Spleen (tissue), 11 donors: Measurements from ENCODE around the gene PPP1R1B. TPM values are rescaled to one million over a fixed set of nuclear protein-coding genes. Genes with fewer than 3 reads are reported as not detected.
A peak's percentile ranks its signal among the peaks of the same experiment; 100 is the strongest.

Experiments
- DNase-seq: peaks from one replicate; pipeline ENCODE4 v3.0.0-alpha.2; 2020
- H3K27ac ChIP-seq, 8 donors: fragments of 200-600 bp; sonication (generic) in 7 of 8; 1 replicate in 4 of 8; 2 replicates in 4 of 8; pipeline versions ENCODE4 v1.5.0 to v1.8.0; 2016 to 2021; ENCODE audit warnings: inconsistent platforms in 4 of 8, mild to moderate bottlenecking in 4 of 8, moderate library complexity in 1 of 8
- H3K27me3 ChIP-seq, 7 donors: fragments of 200-600 bp; sonication (generic) in 6 of 7; replicated peaks in 1 of 7; 1 replicate in 4 of 7; 2 replicates in 3 of 7; pipeline versions ENCODE4 v1.5.0 to v1.8.0; 2016 to 2021; ENCODE audit warnings: inconsistent platforms in 3 of 7, mild to moderate bottlenecking in 1 of 7
- H3K36me3 ChIP-seq, 6 donors: fragments of 200-600 bp; sonication (generic) in 5 of 6; 1 replicate in 4 of 6; 2 replicates in 2 of 6; pipeline versions ENCODE4 v1.5.0 to v1.8.0; 2016 to 2021; ENCODE audit warnings: inconsistent platforms in 2 of 6
- H3K4me1 ChIP-seq, 6 donors: fragments of 200-600 bp; sonication (generic) in 5 of 6; 1 replicate in 3 of 6; 2 replicates in 3 of 6; pipeline versions ENCODE4 v1.5.0 to v1.8.0; 2016 to 2021; ENCODE audit warnings: inconsistent platforms in 3 of 6
- H3K4me3 ChIP-seq, 8 donors: fragments of 200-600 bp; sonication (generic) in 7 of 8; 1 replicate in 4 of 8; 2 replicates in 4 of 8; pipeline versions ENCODE4 v1.5.0 to v1.8.0; 2016 to 2021; ENCODE audit warnings: inconsistent platforms in 4 of 8, mild to moderate bottlenecking in 4 of 8, moderate library complexity in 2 of 8
- H3K9me3 ChIP-seq, 8 donors: fragments of 200-600 bp; sonication (generic) in 7 of 8; 1 replicate in 4 of 8; 2 replicates in 4 of 8; pipeline versions ENCODE4 v1.5.0 to v1.8.0; 2016 to 2021; ENCODE audit warnings: inconsistent platforms in 4 of 8
- POLR2A ChIP-seq, 3 donors: fragments of 450-650 bp; IDR thresholded peaks; one replicate each; pipeline ENCODE4 v1.5.1; 2017; ENCODE audit warnings: antibody characterized with exemption in 3 of 3, mild to moderate bottlenecking in 1 of 3
- POLR2AphosphoS5 ChIP-seq, 3 donors: sonication (generic); formaldehyde crosslinking; IDR thresholded peaks; one replicate each; pipeline ENCODE4 v1.5.1; 2017; ENCODE audit warnings: antibody characterized with exemption in 3 of 3
- WGBS, 5 donors: extraction: QIAGEN DNeasy Blood & Tissue Kit in 3 of 5; methylation state at CpG; one replicate each; pipeline versions ENCODE4 v1.1.5 to v1.1.7; 2013 to 2018; 5-methylcytosine and 5-hydroxymethylcytosine counted together
- intact Hi-C: fragments of 100-400 bp; cut with DNase I; formaldehyde crosslinking; loops from one replicate; pipeline ENCODE4 v1.15.0; 2023; ENCODE audit warnings: low total_unique reads
- polyA plus RNA-seq, 3 donors: library from polyadenylated mRNA; stranded (reverse); fragments of 200-250 nt; gene quantifications; one replicate each; pipeline ENCODE4 v1.2.1, GENCODE V29; 2013
- total RNA-seq, 7 donors: library from RNA; depleted of rRNA in 3 of 7; stranded (reverse); fragments of >200 nt in 3 of 7; fragmentation: NEBNext Ultra II Directional in 4 of 7; extraction: Animal tissue kit (Norgen Biotek cat#: 25700) in 4 of 7; gene quantifications; one replicate each; pipeline versions ENCODE4 v1.1.0 to v1.2.1, GENCODE V29; 2016 to 2021
- TF ChIP-seq, protein P1 (sequence below), 11 experiments: fragments of 200-600 bp in 7 of 11; fragments of 450-650 bp in 4 of 11; sonication (generic) in 4 of 11; IDR thresholded peaks in 8 of 11; conservative IDR thresholded peaks in 3 of 11; 1 replicate in 7 of 11; 2 replicates in 4 of 11; pipeline versions ENCODE4 v1.4.0 to v1.8.0; 2016 to 2021; ENCODE audit warnings: antibody characterized with exemption in 11 of 11, inconsistent platforms in 4 of 11, mild to moderate bottlenecking in 1 of 11
- donor health status: healthy with polysubstance abuse.
- donor health status: DM: no; HTN: no; CAD: no; lungs with moderate emphysema.
- donor health status: DM: no; HTN: no; CAD: no.
- donor health status: Bipolar disorder and iron deficiency.
- donor health status: healthy.
- donor health status: DM: no; HTN: no; CAD: no.
- donor health status: DM: yes; HTN: yes; CAD: no.

The PPP1R1B gene
- total and polyA plus RNA-seq, 10 donors: 0.06 to 0.26 TPM; not detected in 8

DNA sequence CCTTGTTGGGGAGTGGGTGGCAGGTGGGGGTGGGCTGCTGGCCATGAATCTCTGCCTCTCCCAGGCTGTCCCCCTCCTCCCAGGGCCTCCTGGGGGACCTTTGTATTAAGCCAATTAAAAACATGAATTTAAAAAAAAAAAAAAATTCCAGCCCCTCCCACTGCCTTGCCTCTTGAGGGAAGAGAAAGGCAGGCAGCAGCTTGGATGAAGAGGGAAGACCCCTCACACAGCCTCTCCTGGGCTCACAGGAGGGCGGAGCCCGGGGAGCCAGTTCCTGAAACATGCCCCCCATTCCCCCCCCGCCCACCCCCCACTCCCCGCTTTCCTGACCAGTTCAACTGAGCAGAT lies 36.6 kb downstream of the PPP1R1B start:
- Histone ChIP-seq H3K4me3 (no peak overlapping the region), H3K27me3 (peaks cover 0 to 37% (median 21%) of the 10 kb centered on the region in 7 donors), H3K36me3 (peaks cover 0 to 60% (median 44%) of the 10 kb centered on the region in 6 donors), H3K9me3 (no peaks in the 10 kb centered on the region), H3K4me1 (peaks cover 0 to 84% (median 41%) of the 10 kb centered on the region in 6 donors), H3K27ac (no peak overlapping the region)
- intact Hi-C loops: no loop called here
- TF ChIP-seq POLR2A (IDR thresholded peaks at IDR 0.05) (no peak), POLR2AphosphoS5 (IDR thresholded peaks at IDR 0.05) (no peak)
- TF ChIP-seq, protein P1, sequence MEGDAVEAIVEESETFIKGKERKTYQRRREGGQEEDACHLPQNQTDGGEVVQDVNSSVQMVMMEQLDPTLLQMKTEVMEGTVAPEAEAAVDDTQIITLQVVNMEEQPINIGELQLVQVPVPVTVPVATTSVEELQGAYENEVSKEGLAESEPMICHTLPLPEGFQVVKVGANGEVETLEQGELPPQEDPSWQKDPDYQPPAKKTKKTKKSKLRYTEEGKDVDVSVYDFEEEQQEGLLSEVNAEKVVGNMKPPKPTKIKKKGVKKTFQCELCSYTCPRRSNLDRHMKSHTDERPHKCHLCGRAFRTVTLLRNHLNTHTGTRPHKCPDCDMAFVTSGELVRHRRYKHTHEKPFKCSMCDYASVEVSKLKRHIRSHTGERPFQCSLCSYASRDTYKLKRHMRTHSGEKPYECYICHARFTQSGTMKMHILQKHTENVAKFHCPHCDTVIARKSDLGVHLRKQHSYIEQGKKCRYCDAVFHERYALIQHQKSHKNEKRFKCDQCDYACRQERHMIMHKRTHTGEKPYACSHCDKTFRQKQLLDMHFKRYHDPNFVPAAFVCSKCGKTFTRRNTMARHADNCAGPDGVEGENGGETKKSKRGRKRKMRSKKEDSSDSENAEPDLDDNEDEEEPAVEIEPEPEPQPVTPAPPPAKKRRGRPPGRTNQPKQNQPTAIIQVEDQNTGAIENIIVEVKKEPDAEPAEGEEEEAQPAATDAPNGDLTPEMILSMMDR (IDR thresholded peaks at IDR 0.05 in 8 of 11, conservative IDR thresholded peaks at IDR 0.05 in 3 of 11): no peak
- no peak for DNase-seq
- WGBS, 5 donors: 64 to 82% (median 74%) methylated on average over 4 of the region's 4 CpGs

DNA sequence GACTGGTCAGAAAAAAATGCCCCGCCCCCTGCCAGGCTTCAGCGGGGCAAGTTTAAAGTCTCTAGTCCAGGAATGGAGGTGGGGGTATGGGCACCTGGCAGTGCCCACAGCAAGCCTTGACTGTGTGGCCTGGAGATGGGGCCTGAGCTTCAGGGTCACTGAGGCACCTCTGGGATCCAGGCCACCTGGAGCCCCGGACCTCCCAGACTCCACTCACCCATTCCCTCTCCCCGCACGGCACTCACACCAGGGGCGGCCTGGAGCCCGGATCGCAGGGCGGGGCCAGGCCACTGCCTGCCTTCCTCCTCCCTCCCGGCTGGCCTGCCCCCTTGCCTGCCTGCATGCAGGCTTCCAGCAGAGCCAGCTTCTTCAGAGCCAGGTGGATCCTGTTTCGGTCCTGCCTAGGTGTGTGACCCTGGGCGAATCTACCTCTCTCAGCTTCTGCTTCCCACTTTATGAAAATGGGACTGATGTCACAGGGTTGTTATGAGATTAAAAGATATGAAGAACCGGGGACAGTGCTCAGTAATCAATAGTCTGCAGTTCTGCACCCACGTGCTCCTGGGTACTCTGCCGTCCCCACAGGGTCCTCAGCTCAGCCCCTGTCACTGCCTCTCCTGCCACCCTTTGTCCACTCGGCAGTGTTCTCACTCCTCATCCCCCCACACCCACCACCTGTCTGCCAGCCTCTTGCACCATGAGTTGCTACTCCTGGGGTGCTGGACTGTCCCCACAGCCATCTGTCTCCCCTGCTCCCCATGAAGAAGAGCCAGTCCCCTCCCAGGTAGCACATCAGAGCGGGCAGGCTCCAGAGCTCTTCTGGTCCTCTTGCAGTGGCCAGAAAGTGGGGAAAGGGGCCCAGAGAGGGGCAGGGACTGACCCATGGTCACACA lies 37.2 kb downstream of the PPP1R1B start:
- intact Hi-C loops: no loop called here
- Histone ChIP-seq H3K4me1 (peaks cover 0 to 84% (median 41%) of the 10 kb centered on the region in 6 donors), H3K36me3 (peaks cover 0 to 54% (median 39%) of the 10 kb centered on the region in 6 donors), H3K27ac (no peak overlapping the region), H3K27me3 (peaks cover 3 to 43% (median 27%) of the 10 kb centered on the region in 7 donors), H3K4me3 (no peak overlapping the region), H3K9me3 (no peaks in the 10 kb centered on the region)
- 57 to 82% (median 70%) methylated on average over 15 to 17 of the region's 17 CpGs for WGBS, 5 donors
- peak; percentile 71 for DNase-seq
- peak in 2 of 3 donors; percentile 24 to 34 for TF ChIP-seq POLR2AphosphoS5 (IDR thresholded peaks at IDR 0.05)
- TF ChIP-seq, protein P1 (IDR thresholded peaks at IDR 0.05 in 8 of 11, conservative IDR thresholded peaks at IDR 0.05 in 3 of 11): no peak

DNA sequence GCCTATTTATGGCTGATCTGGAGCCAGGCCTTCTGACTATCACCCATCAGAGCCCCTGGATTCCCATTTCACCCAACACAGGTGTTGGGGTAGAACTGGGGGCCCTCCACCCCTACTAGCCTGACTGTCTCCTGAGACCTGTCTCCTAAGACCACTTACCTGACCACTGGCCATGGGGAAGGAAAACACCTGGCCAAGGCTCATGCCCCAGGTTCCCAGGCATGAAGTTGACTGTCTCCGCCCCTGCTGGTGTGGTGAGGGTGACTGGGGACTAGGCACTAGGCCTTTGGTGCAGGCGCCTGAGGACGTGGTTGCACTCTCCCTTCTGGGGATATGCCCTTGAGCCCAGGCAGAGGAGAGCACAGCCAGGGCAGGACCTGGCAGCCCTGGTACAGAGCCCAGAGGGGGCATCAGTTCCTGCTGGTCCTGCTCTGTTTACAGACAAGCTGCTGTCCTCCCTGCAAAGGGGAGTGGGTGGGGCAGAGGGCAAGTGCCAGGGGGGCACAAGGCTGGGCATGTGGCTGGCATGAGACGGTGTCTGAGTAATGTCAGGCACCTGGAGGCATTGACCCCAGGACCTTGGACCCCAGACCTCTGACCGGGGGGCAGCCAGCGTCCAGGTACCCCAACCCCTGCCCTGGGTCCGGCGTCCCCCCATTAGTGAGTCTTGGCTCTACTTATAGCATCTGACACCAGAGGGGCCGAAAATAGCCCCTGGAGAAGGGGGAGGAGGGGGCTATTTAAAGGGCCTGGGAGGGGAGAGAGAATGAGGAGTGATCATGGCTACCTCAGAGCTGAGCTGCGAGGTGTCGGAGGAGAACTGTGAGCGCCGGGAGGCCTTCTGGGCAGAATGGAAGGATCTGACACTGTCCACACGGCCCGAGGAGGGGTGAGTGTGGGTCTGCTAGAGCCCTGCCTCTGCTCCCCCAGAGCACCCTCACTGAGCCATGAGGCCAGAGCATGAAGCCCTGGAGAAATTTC lies 38.1 kb downstream of the PPP1R1B start, which contains the start of gene TCAP:
Gene TCAP (plus strand): TSS at position 769 of the 981 bp plus-strand sequence. CDS start 11 bp downstream, at position 780.
- intact Hi-C loops: no loop called here
- Histone ChIP-seq H3K4me3 (no peak within 1 kb of the TSS), H3K9me3 (no peaks in the 10 kb centered on the region), H3K4me1 (peaks cover 0 to 81% (median 35%) of the 10 kb centered on the region in 6 donors), H3K27me3 (peaks cover 4 to 53% (median 34%) of the 10 kb centered on the region in 7 donors), H3K36me3 (peaks cover 0 to 45% (median 34%) of the 10 kb centered on the region in 6 donors), H3K27ac (no peak within 1 kb of the TSS)
- DNase-seq: peak; percentile 71
- TF ChIP-seq POLR2AphosphoS5 (IDR thresholded peaks at IDR 0.05) (peak in 2 of 3 donors; percentile 17 to 26), POLR2A (IDR thresholded peaks at IDR 0.05) (no peak)
- WGBS, 5 donors: 60 to 76% (median 61%) methylated on average over 13 to 15 of the region's 15 CpGs

DNA sequence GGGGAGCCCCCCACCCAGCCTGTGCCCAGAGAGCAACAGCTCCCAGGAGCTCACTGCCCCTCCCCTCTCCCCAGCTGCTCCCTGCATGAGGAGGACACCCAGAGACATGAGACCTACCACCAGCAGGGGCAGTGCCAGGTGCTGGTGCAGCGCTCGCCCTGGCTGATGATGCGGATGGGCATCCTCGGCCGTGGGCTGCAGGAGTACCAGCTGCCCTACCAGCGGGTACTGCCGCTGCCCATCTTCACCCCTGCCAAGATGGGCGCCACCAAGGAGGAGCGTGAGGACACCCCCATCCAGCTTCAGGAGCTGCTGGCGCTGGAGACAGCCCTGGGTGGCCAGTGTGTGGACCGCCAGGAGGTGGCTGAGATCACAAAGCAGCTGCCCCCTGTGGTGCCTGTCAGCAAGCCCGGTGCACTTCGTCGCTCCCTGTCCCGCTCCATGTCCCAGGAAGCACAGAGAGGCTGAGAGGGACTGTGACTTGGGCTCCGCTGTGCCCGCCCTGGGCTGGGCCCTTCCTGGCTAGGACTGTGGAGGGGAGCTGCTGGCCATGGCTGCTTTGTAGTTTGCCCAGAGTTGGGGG lies 39.0 kb downstream of the PPP1R1B start:
- peaks cover 4 to 61% (median 38%) of the 10 kb centered on the region in 7 donors for H3K27me3 ChIP-seq
- intact Hi-C loops: no loop called here
- peaks cover 0 to 36% (median 25%) of the 10 kb centered on the region in 6 donors for H3K36me3 ChIP-seq
- no peak overlapping the region for H3K4me3 ChIP-seq
- WGBS, 5 donors: 53 to 71% (median 66%) methylated on average over 9 to 17 of the region's 17 CpGs; no CpG with 5 or more reads in 1 of the 5 donors
- H3K4me1 ChIP-seq: peaks cover 0 to 72% (median 26%) of the 10 kb centered on the region in 6 donors
- TF ChIP-seq POLR2AphosphoS5 (IDR thresholded peaks at IDR 0.05) (peak; percentile 46 to 78 (median 52)), POLR2A (IDR thresholded peaks at IDR 0.05) (no peak)
- TF ChIP-seq, protein P1 (IDR thresholded peaks at IDR 0.05 in 8 of 11, conservative IDR thresholded peaks at IDR 0.05 in 3 of 11): no peak
- H3K9me3 ChIP-seq: no peaks in the 10 kb centered on the region
- DNase-seq: peak; percentile 77
- no peak overlapping the region for H3K27ac ChIP-seq
